Thoracic aorta (tissue), 2 donors: ENCODE data around the gene BTBD3. TPM values are rescaled to one million over a fixed set of nuclear protein-coding genes. Genes with fewer than 3 reads are reported as not detected.
A peak's percentile ranks its signal among the peaks of the same experiment; 100 is the strongest.

Experiments
- ATAC-seq: fragments of 150-250 bp; one replicate; pipeline ENCODE4 v1.8.0; 2017; ENCODE audit warnings: low read depth; ENCODE audit not compliant: insufficient number of reproducible peaks, low FRiP score
- DNase-seq: peaks from one replicate; pipeline ENCODE4 v3.0.0-alpha.2; 2020; ENCODE audit warnings: low spot score
- H3K27ac ChIP-seq, 2 donors: fragments of 200-600 bp; sonication (generic); 1 replicate in 1 of 2; 2 replicates in 1 of 2; pipeline ENCODE4 v1.5.1; 2016; ENCODE audit warnings: mild to moderate bottlenecking in 2 of 2, moderate library complexity in 2 of 2
- H3K27me3 ChIP-seq: fragments of 200-600 bp; sonication (generic); replicated peaks from 2 replicates; pipeline ENCODE4 v1.6.0; 2016; ENCODE audit warnings: mild to moderate bottlenecking; ENCODE audit not compliant: insufficient read depth
- H3K36me3 ChIP-seq: fragments of 200-600 bp; sonication (generic); one replicate; pipeline ENCODE4 v1.5.1; 2016
- H3K4me1 ChIP-seq, 2 donors: fragments of 200-600 bp; sonication (generic); 1 replicate in 1 of 2; 2 replicates in 1 of 2; pipeline versions ENCODE4 v1.5.1 to v1.6.0; 2016; ENCODE audit warnings: low read depth in 2 of 2, mild to moderate bottlenecking in 1 of 2; ENCODE audit not compliant: control insufficient read depth in 1 of 2
- H3K4me3 ChIP-seq: fragments of 200-600 bp; sonication (generic); 2 replicates; pipeline ENCODE4 v1.5.1; 2016; ENCODE audit warnings: mild to moderate bottlenecking
- H3K9me3 ChIP-seq: fragments of 200-600 bp; sonication (generic); 2 replicates; pipeline ENCODE4 v1.5.1; 2016
- CTCF ChIP-seq: fragments of 200-600 bp; sonication (generic); IDR thresholded peaks from one replicate; pipeline ENCODE4 v1.5.1; 2019; ENCODE audit warnings: antibody characterized with exemption
- total RNA-seq, 2 donors: library from RNA; depleted of rRNA; stranded (reverse); fragments of >200 nt; gene quantifications; one replicate each; pipeline versions ENCODE4 v1.1.0 to v1.2.3, GENCODE V29; 2016

The BTBD3 gene
- total RNA-seq, 2 donors from 2014 or later: 12.3 to 43.8 TPM

GRCh38 chr20:11881449-11881848, 36.2 kb upstream of the BTBD3 start:
- ATAC-seq (no peak), DNase-seq (no peak)
- H3K9me3 ChIP-seq: no peaks in the 10 kb centered on the region
- H3K27ac ChIP-seq: no peak overlapping the region
- no peak overlapping the region for H3K4me3 ChIP-seq
- TF ChIP-seq CTCF: no peak
- H3K27me3 ChIP-seq: no peaks in the 10 kb centered on the region
- H3K36me3 ChIP-seq: no peaks in the 10 kb centered on the region
- no peaks in the 10 kb centered on the region for H3K4me1 ChIP-seq

- H3K36me3 ChIP-seq: no peaks in the 10 kb centered on the region
Observed at GRCh38 chr20:11882651-11883050, 35.0 kb upstream of the BTBD3 start.

GRCh38 chr20:11888648-11889047, 29.0 kb upstream of the BTBD3 start:
- Histone ChIP-seq H3K4me3 (no peak overlapping the region), H3K27me3 (no peaks in the 10 kb centered on the region), H3K9me3 (no peaks in the 10 kb centered on the region), H3K36me3 (no peaks in the 10 kb centered on the region), H3K27ac (no peak overlapping the region), H3K4me1 (peaks cover 5 to 13% of the 10 kb centered on the region in 2 donors)
- TF ChIP-seq CTCF: no peak
- ATAC-seq (no peak), DNase-seq (no peak)

More at GRCh38 chr20:11882651-11883050, 35.0 kb upstream of the BTBD3 start:
- Histone ChIP-seq H3K4me1 (no peaks in the 10 kb centered on the region), H3K4me3 (no peak overlapping the region), H3K27ac (no peak overlapping the region), H3K9me3 (no peaks in the 10 kb centered on the region), H3K27me3 (no peaks in the 10 kb centered on the region)
- no peak for TF ChIP-seq CTCF
- ATAC-seq (no peak), DNase-seq (no peak)

DNA sequence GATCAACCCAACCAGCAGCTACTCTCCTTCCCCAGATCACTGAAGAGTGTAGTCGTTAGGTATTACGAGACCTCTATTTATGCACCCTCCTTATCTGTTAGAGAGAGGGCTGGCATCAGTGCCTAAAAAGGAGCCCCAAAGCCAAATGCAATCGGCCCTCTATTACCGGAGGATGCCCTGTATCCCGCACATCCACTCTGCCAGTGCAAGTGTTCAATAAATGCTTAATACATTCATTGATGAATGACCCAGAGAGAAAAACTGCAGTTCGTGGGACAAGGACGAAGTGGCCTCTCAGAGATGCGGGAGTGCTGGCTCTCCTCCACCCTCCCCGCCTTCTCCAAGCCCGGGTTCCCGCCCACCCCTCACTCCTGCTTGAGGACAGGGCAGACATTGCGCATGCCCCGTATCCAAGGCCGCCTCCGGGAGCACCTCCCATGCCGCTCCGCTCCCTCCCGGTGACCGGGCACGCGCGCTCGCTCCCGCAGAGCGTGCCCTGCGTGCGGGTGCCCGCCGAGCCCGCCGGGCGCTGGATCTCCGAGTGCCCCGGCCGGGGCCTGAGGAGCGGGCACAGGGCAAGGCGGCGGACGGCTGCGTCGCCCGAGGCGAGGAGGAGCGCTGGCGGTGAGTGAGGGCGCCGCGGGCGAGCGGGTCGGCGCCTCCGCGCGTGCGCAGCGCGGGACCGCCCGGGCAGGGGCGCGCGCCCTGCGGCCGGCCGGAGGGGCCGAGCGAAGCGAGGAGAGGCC, 27.2 kb upstream of the BTBD3 start:
- ATAC-seq: peak; percentile 56
- peak overlapping the region; percentile 73 to 86 for H3K27ac ChIP-seq
- no peaks in the 10 kb centered on the region for H3K36me3 ChIP-seq
- no peaks in the 10 kb centered on the region for H3K9me3 ChIP-seq
- H3K27me3 ChIP-seq: no peaks in the 10 kb centered on the region
- no peak for TF ChIP-seq CTCF
- peak; percentile 51 for DNase-seq
- H3K4me3 ChIP-seq: peak overlapping the region; percentile 91
- H3K4me1 ChIP-seq: peaks cover 5 to 13% of the 10 kb centered on the region in 2 donors

GRCh38 chr20:11891077-11891775, 26.5 kb upstream of the BTBD3 start:
- TF ChIP-seq CTCF: no peak
- ATAC-seq (no peak), DNase-seq (peak; percentile 5)
- Histone ChIP-seq H3K27ac (peak overlapping the region; percentile 73 to 86), H3K4me3 (peak overlapping the region; percentile 91), H3K9me3 (no peaks in the 10 kb centered on the region), H3K4me1 (peaks cover 5 to 19% of the 10 kb centered on the region in 2 donors), H3K27me3 (no peaks in the 10 kb centered on the region), H3K36me3 (no peaks in the 10 kb centered on the region)
